H4 (cell line): ENCODE results near the gene CFAP46. TPM values are rescaled to one million over a fixed set of nuclear protein-coding genes. Genes with fewer than 3 reads are reported as not detected.

ENCODE experiments used
- DNase-seq: peaks from one replicate; pipeline ENCODE4 v3.0.0-alpha.2; 2015; ENCODE audit warnings: low spot score
- total RNA-seq: library from RNA; depleted of rRNA; stranded (reverse); fragments of >200 nt; shearing (Covaris generic); gene quantifications from 2 replicates; pipeline ENCODE4 v1.2.3, GENCODE V29; 2014

The CFAP46 gene
- total RNA-seq, 1 experiment from 2014 or later = 4.8 TPM

DNA sequence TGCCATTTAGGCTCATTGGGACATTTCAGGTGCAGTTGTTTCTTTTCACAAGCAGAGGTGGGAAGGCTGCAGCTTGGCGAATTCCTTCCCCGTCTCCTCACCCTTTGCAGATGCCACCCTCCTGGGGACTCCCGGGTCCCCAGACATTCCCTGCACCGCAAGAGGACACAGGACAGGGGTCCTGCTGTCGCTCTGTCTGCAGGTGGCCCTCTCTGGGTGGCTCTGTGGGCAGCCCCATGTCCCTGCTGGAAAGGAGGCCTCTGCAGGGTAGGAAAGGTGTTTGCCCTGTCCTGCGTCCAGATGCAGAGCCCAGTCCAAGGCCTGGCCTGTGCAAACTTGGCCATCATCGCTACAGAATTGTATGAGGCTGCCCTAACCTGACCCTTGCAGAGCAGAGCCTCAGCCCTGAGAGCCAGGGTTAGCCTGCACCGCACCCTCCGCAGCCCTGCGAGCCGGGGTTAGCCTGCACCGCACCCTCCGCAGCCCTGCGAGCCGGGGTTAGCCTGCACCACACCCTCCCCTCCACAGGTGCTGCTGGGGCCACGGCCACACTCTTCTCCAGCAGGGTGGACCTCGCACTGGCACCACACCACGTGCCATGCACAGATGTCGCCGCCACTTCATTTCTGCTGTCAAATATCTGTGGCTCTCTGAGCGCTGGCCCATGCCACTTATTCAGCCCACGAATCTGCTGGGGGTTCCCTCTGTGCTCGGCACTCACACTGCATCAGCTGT lies 61.0 kb downstream of the CFAP46 start:
- DNase-seq = no peak

DNA sequence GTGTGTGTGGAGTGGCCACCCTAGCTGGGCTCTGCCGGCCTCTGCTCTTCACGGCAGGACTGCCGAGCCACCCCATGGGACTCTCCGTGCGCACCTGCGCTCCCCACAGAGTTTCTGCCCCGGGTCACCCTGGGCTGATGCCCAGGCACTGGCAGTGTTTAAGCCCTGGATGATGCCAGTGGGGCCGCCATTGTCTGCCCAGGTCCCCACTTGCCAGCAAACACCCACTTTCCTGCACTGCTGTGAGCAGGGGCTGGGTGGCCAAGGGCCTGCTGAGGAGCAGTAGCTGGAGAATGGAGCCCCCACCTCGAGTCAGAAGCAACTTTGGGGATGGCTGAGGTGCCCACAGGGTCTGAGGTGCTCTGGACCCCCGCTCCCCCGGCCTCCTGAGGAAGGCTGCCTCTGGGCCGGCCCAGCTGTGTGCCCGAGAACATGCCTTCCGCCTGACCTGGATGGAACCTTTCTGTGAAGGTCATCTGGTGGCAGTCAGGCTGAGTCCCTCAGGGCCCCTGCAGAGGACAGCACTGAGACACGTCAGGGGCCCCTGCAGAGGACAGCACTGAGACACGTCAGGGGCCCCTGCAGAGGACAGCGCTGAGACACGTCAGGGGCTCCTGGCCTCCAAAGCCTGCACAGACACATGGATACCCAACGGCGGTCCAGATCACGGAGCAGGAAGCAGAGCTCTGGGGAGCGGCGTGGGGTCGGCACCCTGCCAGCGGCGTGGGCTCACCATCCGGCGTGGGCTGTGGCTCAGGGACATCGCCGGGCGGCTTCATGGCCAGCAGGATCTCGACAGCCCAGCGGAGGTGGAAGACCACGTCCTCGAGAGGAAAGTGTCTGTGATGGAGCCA lies 62.0 kb downstream of the CFAP46 start:
- DNase-seq = no peak

DNA sequence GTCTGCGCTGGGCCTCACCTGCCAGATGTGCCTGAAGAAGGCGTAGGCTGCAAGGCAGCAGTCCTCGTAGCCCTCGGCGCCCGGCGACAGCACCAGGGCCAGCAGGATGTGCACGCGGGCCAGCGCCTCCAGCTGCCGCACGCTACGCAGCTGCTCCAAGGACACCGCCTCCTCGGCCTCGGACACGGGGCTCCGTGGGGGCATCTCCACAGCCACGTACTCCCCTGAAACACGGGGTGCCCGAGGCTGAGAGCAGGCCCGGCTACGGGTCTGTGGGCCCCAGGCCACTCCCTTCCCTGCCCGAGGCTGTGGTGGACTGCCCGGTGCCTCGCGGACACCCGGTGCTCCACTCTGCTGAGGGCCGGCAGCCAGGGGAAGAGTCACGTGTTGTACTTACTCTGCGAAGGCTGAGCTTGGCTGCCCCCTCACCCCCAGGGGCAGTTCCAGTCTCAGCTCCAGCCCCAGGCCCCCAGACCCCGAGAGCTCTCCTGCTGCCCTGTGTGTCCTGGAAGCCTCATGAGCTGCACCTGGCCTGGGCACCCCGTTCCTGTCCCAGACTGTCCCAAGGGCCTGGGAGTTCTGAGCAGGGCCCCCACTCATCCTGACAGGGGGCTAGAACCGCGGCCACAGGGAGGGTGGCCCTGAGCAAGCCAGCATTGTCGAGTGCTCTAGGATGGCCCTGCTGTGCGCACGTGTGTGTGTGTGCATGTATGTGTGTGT lies 62.8 kb downstream of the CFAP46 start:
- DNase-seq = no peak

DNA sequence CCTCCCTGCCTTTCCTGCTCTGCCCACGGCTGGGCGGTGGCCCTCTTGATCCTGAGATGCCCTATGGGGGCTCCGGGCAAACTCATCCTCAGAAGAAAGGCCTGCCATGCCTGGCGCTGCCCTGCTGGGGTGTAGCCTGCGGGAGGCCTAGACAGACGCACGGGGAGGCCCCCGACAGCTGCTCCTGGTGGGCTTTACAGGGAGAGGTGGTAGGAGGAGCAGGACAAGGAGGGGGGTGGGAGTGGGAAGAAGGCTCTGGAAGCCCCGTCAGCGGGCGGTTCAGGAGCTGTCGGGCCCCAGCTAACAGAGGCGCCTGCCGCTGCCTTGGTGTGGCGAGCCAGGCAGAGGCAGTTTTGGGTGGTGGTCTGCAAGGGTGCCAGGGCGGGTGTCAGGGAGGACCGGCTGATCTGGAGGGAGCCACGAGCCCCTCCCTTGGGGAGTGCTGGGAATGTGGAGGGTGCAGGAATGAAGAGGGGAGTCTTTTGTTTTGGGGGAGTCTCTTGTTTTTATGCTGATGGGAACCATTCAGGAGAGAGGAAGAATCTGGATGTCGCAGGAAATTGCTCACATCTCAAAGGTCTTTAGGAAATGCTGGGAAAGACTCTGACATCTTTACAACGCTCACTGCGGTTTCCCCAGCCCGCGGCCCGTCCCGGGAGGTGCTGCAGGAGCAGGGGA lies 63.5 kb downstream of the CFAP46 start:
- DNase-seq = no peak

DNA sequence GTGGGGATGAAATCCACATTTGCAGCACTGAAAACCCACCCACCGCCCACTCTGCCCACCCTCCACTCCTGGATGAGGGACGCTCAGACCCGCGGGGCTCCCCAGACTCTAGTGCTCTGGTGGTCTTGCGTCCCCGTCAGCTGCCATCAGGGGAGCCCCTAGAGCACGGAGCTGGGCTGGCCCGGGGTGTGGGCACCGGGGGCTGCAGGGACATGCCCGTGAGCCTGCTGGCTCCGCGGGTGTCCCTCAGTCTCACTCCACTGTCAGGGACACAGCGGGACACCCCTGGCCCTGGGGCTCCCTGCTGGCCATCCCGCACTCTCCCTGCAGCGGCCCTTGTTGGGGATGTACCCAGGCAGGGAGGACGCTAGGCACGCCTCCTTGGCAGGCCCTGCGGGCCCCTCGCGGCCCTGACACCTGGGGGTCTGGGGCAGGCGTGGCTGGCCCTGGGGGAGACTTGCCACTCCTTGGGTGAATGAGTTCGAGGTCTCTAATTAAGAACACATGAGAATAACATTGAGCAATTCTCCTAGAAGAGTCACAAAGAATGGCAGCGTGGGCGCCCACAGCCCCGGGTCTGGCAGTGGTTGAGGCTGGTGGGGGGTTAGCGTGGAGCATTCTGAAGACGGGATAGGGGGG lies 64.2 kb downstream of the CFAP46 start:
- DNase-seq = no peak

DNA sequence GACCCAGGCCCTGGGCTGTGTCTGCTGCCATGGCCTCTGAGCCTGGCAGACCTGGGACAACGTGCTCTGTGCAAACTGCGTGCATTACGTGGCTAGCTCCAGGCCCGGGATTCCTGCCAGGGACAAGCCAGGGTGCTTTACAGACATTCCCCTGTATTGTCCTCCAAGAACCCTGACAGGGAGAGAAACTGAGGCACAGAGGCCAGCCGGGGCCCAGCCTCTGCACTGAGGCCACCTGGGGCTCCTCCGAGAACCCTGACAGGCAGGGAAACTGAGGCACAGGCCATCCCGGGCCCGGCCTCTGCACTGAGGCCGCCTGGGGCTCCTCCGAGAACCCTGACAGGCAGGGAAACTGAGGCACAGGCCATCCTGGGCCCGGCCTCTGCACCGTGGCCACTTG lies 64.9 kb downstream of the CFAP46 start:
- DNase-seq = no peak

DNA sequence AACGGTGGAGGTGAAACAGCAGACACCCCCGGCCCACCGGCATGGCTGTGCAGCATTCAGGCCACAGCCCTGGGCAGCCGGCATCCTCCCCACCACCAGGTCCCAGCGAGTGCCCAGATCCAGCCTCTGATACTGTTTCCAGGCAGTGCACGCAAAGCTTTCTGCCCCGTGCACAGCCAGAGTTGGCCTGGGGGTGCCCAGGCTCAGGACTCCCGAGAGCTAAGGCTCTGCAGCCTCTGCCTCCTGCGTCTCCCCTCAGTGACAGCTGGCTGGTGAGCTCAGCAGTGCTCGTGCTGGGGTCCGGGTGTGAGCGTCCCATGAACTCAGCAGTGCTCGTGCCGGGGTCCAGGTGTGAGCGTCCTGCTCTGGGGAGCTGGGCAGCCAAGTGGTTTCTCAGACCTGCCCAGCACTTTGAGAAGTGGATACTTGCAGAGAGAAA lies 65.4 kb downstream of the CFAP46 start:
- no peak for DNase-seq

DNA sequence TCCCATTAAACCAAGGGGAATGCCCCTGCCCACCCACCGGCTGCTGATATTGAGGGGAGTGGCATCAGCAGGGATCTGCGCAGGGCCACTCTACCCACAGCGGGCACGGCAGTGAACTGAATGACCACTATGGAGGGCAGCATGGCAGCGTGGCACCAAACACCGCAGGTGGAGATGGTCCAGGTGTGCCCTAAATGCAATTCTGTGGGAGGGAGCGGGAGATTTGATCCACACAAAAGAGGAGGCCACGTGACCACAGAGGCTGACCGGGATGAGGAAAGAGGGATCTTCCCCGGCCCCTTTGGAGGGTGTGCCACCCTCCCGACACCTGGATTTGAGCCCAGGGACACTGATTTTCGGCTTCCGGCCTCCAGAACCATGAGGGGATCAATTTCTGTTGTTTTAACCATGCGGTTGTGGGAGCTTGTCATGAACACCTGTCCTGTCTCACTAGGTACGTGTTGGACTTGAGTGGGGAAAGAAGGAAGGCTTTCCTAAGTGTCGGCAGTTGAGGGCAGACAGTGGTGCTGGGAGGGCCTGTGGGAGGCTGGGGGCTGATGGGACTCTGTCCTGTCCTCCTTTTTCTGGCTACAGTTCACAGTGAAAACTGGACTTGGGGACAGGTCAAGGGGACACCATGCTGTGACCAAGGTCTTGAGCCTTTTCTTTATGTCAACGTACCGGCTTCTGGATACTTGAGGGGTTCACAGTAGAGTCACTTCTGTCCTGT lies 66.1 kb downstream of the CFAP46 start:
- no peak for DNase-seq

DNA sequence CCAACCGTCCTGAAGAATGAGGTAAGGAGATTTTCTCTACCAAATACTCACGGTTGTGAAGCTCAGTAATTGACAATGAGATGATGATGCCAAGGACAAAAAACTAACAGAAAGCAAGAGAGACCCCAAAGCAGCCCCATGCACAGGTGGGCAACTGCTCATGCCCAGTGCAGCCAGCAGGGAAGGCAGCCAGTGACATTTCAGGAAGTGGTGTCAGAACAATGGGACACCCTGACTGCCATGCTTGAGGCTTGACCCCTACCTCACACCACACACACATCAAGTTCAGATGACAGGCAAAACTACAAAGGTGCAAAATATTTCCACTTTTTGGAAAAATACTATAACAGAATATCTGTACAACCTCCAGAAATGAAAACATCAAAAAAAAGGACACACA lies 66.9 kb downstream of the CFAP46 start:
- no peak for DNase-seq

DNA sequence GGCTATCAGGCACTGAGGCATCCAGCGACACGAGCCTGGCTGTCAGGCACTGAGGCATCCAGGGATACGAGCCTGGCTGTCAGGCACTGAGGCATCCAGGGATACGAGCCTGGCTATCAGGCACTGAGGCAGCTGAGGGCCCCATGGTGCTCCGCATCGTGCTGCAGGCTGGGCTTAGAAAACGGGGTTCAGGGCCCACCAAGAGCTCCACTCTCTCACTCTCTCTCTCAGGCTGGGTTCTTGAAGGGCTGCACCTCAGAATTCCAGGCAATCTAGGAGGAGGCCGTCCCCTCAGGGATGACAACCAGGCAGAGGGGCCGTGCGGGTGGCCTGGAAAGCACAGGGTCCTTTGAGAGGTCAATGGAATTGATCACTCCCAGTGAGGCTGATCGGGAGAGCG lies 69.0 kb downstream of the CFAP46 start:
- DNase-seq = no peak

DNA sequence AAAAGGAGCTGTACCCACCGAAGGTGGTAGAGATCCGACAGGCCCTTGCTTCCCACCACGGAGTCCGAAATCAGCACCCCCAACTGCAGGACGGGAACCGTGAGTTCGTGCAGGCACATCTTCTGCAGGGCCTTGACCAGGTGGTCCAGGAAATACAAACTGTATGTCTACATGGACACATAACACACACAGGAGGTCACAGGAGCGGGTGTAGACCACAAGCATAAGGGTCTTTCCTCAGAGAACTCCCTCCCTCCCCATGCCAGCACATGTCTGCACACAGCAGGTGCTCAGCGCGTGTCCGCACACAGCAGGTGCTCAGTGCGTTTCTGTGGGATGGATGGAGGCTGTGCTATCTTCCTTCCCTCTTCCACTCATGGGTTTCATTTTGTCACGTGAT lies 69.7 kb downstream of the CFAP46 start:
- DNase-seq = no peak

DNA sequence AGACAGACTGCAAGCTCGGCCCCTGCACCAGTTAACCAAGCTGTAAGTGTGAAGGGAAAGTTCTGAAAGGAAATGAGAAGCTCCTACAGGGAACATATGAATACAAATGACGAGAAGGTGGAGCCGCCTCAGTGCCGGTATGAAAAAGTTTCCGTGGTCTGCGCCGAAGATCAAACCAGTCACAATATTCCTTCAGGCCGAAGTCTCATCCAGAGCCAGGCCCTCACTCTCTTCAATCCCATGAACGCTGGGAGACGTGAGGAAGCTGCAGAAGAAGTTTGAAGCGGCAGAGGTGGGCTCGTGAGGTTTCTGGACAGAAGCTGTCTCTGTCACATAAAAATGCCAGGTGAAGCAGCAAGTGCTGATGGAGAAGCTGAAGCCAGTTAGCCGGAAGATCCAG lies 71.9 kb downstream of the CFAP46 start:
- DNase-seq = no peak

DNA sequence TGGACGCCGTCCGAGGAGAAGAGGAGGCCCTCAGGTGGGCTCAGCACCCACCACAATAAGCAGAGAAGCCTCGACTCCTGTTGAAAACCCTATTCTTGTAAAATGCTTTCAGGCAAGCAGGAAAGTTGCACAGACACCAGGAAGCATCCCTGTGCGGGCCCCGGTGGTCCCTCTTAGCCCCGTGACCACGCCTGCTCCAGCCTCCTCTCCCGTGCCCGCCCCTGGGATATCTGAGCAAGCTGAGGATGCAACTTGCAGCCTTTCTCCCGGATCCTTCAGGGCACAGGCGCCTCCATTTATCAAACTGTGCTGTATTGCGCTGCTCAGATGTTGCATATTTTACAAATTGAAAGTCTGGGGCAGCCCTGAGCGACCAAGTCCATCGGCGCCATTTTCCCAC lies 72.7 kb downstream of the CFAP46 start:
- DNase-seq = no peak

DNA sequence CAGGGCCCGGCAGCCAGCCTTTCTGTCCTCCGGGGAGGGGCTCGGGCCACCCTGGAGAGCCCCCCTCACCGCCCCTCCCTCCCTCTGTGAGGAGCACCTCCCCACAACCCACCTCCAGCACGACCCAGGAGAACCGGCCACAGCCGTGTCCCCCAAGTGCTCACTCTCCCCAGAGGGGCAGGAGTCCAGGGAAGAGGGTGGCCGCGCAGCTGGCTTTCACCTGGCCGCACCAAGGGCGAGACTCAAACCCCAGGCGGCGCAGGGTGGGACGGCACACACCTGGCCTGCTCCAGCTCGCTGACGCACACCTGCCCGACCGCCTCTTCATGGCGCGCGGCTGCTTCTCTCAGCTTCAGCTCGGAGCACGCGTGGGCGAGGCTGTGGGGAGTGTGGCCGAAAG lies 73.4 kb downstream of the CFAP46 start:
- DNase-seq = no peak

DNA sequence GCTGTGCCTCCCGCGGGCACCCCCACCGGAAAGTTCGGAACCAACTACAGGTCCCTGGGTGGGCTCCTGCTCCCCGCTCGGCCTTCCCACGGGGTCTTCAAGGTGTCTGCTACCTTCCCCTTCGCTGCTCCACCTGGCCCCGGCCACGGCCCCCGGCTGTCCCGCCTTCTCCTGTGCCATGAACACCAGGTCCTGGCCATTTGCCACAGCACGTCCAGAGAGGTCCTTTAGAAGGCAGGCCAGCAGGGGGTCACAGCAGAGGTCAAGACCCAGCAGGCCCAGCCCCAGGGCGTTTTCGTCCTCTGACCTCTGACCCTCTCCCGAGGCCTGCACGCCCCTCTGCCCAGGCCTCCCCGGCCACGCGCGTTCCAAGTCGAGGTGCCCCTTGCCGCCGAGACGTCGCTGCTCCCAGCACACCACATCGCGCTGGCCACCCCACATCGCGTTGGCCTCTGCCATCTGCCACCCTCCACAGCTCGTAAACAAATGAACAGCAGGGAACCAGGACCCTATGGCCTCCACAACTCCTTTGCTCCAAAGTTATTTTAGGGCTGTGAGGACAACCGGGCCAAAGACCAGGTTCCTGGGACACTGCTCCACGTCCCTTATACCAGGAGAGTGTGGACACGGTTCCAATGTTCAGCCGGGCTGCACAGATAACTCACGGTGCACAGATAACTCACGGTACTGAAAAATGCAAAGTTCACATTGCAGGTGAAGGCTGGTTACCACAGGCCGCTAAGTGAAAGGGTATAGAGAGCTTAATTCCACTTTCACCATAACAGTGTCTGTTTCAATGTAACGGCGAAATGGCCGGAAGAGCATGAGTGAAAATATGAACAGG lies 74.3 kb downstream of the CFAP46 start:
- DNase-seq = no peak

DNA sequence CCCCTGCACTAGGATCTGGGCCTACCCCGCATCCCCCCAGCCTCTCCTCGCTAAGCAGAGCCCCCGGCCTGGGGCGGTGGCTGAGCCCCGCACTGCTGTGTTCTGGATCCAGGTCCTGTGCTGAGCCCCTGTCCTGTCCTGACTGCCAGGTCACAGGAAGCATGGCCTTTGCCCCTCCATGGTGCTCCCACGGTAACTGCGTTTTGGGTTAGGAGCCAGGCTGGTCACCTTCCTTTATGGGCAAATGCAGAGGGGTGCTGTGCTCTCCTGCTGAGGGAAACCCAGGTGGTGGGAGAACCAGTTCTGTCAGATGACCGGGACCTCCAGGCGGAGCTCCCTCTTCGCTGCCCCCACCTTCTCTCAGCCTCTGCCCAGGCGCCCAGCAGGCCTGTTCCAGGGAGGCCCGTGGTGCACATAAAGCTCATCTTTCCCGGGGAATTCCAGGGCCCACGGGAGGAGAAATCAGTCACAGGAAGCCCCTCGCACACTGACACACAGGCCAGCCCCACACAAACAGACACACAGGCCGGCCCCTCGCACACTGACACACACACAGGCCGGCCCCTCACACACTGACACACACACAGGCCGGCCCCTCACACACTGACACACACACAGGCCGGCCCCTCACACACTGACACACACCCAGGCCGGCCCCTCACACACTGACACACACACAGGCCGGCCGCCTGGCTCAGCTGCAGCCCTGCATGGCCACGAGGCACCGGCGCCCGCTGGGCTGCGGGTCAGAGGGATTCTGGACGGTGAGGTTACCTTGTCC lies 75.6 kb downstream of the CFAP46 start:
- no peak for DNase-seq

DNA sequence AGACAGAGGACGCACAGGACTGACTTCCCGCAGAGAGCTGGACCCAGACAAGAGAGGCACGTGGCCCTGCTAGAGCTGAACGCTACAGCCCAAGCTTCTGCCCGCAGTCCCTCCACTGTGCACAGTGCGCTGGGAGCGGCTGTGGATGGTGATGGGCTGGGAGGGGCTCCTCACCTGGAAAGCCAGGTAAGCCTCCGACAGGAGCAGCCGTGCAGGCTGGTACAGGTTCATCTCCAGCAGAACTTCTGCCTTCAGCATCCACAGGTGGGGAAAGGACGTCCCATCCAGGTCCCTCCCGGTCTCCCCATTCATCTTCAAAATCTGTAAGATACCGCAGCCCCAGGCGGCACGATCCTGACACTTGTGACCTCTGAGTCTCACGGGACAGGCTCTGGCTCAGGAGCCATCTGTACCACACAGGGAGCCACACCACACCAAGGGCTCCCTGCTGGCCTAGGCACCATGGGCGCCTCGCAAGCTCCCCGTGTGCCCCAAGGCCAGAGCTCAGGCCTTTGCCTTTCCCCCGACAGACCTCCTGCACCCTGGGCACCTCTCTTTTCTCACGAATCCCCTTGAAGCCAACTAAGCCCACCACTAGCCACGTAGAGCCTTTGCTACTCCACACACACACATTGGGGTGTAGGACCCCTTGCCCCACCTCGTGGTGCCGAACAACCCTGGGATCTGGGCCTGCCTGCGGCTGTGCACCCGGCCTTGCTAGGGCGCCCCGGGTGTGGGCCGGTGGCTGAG lies 76.3 kb downstream of the CFAP46 start:
- no peak for DNase-seq

DNA sequence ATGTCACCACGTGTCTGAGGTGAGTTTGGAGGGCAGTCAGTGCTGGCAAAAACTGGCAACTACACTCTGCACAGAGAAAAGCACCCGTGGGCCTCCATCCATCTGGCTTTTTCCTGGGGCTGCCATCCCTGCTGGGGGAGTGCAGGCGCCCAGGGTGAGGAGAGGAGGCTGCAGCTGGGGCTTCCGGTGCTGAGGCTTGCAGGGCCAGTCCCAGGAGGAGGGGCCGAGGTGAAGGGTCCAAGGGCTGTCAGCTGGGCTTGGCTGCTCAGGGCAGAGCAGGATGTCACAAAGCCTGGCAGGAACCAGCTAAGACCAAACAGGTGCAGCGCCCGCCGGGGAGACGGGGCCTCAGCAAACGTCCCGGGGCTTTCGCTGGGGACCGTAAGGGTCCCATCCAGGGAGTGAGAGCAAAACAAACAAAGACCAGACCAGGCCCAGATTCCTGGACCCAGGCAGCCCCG lies 77.2 kb downstream of the CFAP46 start:
- DNase-seq = no peak
